HG03064 (cell line): Measurements from ENCODE around the gene GLIPR1L2.
"Not testable (repeated sequence)": the region's sequence is repeated elsewhere in the genome, so short reads cannot be mapped to it uniquely, and the experiment has no call there.

ENCODE experiments used
- ATAC-seq: cut with Tn5 transposase; IDR thresholded peaks from one replicate; pipeline ENCODE4 v1.9.1; 2021; ENCODE audit warnings: low read depth; ENCODE audit not compliant: unreplicated experiment

The GLIPR1L2 gene

DNA sequence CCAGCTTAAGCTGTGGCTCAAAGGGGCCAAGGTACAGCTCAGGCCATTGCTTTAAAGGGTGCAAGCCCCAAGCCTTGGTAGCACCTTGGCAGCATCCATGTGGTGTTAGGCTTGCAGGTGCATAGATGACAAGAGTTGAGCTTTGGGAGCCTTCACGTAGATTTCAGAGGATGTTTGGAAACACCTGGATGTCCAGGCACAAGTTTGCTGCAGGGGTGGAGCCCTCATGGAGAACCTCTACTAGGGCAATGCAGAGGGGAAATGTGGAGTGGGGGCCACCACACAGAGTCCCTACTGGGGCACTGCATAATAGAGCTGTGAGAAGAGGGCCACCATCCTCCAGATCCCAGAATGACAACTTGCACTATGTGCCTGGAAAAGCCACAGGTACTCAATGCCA, 37.9 kb downstream of the GLIPR1L2 start:
- no peak for ATAC-seq

DNA sequence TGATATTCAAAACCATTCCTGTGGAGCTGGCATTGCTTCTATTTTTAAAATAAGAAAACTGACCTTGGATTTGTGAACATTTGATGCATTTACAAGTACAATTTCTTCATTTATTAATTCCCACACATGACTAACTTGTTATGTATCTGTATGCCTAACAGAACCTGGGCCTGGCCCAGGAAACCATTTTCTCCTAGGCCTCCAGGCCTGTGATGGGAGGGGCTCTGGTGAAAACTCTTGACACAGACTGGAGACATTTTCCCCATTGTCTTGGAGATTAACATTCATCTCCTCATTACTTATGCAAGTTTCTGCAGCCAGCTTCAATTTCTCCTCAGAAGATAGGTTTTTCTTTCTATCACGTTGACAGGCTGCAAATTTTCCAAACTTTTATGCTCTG, 42.0 kb downstream of the GLIPR1L2 start:
- no peak for ATAC-seq

DNA sequence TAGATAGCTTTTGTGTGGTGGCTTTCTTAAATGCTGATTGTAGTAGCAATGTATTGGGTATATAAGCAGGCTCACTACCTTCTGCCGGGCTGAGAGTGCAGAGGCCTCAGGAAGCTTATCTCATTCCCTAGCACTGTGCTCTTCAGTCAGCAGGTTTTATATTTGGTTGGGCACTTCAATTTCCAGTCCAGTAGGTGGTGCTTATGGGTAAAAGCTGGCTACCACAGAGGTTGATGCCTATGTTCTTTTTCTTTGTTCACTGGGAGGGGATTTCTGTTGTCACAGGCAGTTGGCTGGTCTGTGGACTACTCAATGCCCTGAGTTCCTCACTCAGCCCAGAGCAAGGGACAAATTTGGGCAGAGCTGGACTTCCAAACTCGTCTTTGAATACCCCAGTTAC, 46.7 kb downstream of the GLIPR1L2 start:
- ATAC-seq = no peak

DNA sequence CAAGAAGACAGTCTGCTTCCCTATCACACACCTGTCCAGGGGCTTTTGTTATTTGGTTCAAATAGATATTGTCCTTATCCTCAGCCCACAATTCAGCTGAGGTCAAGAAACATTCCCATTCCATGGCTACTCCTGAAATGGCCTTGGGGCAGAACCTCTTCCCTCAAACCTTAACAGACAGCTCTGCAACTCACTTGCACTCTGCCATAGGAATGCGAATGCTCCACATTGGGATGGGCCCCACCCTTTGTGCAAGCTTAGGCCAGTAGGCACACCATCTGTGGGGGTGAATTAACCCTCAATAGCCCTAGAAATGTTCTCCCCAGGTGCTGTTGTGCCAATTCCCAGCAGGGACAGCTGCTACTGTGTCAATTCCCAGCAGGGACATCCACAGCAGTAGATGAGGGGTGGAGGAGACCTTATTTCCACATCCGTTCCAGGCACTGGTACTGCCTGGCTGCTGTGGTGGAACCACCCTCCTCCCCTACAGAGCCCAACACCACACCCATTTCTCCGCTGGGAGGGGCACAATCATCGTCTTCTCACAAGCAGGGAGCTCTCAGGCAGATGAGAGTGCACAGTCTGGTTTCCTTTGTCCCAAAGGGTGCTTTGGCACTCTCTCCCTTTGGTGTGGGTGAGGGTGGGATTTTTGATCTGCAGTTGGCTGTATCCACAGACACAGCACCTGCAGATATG, 47.3 kb downstream of the GLIPR1L2 start:
- no peak for ATAC-seq

DNA sequence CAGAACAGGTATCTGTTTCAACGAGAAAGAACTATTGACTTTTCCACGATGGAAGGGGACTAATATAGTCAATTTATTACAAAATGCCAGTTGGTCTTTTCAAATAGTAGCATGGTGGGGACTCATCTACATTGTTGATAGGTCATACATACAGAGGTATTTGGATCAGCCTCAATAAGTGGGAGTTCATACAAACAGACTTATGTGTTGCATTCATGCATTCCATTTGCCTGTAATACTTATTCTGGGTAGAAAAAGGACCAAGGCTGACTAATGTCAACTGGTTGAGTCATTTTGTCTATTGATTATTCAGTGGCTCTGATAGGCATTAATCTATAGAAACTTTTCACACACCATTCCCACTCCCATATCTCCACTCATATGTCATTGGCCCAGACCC, 48.2 kb downstream of the GLIPR1L2 start:
- no peak for ATAC-seq

DNA sequence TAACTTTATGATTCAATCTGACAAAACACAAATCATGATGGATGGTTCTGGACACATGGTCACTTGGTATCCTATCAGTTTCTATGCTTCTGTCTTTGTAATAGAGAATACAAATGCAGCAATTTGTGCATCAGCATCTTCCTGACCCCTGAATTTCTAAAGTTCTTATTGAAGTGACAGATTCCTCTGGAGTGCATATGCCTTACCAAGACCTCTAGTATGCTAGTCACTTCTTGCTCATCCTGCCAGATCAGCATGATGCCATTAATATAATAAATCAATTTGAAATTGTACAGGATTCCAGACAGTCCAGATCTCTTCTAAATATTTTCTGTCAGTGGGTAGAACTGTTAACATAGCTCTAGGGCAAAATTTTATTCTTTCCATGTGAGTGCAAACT, 49.0 kb downstream of the GLIPR1L2 start:
- ATAC-seq = no peak

DNA sequence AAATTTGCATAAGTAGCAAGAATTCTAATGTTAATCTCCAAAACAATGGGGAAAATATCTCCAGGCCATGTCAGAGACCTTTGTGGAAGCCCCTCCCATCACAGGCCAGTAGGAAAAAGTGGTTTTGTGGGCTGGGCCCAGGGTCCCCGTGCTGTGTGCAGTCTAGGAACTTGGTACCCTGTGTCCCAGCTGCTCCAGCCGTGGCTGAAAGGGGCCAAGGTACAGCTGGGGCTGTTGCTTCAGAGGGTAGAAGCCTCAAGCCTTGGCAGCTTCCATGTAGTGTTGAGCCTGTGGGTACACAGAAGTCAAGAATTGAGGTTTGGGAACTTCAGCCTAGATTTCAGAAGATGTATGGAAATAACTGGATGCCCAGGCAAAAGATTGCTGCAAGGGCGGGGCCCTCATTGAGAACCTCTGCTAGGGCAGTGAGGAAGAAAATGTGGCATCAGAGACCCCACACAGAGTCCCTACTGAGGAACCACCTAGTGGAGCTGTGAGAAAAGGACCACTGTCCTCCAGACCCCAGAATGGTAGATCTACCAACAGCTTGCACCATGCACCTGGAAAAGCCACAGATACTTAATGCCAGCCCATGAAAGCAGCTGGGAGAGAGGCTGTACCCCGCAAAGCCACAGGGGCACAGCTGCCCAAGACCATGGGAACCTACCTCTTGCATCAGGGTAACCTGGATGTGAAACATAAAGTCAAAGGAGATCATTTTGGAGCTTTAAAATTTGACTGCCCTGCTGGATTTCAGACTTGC, 51.0 kb downstream of the GLIPR1L2 start:
- ATAC-seq = not testable (repeated sequence)

DNA sequence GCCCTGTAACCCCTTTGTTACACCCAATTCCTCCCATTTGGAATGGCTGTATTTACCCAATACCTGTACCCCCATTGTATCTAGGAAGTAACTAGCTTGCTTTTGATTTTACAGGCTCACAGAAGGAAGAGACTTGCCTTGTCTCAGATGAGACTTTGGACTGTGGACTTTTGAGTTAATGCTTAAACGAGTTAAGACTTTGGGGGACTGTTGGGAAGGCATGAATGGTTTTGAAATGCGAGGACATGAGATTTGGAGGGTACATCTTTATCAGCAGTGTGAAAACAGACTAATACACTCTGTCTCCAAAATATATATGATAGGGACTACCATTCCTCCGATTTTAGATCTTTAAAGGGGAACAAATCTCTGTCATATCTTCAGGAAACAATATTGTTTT, 51.6 kb downstream of the GLIPR1L2 start:
- not testable (repeated sequence) for ATAC-seq

DNA sequence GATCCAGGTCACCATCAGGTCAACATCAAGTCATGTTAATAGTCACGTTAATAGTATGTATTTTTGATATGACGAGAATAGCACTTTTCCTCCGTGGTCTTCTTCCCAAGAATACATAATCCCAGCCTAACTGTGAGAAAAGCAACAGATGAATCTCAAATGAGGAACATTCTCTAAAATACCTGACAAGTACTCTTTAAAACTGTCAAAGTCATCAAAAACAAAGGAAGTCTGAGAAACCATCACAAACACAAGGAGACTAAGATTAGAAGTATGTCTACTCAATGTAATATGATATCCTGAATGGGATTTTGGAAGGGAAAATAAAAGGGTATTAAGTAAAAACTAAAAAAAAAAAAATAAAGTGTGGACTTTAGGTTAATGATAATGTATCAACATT, 52.8 kb downstream of the GLIPR1L2 start:
- no peak for ATAC-seq

DNA sequence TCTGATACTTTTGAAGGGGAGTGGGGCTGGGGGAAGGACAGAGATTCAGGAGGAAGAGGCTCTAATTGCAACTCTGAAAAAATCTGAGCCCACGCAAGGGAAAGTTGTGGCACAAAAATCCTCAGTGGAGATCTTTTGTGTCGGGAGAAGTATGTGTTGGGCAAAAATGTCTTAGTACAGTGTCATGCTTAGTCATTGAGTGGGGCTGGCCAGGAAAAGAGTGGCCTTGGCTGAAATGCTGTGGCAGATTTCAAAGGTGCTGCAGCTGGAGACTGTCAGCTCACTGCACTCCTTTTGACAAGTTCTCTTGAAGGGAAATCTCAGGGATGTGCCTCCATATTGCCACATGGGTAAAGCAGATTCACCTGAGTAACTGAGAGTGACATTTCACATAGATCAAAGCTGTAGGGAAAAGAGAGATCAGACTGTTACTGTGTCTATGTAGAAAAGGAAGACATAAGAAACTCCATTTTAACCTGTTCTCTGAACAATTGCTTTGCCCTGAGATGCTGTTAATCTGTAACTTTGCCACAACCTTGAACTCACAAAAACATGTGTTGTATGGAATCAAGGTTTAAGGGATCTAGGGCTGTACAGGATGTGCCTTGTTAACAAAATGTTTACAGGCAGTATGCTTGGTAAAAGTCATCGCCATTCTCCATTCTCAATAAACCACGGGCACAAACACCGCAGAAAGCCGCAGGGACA, 53.7 kb downstream of the GLIPR1L2 start:
- no peak for ATAC-seq

DNA sequence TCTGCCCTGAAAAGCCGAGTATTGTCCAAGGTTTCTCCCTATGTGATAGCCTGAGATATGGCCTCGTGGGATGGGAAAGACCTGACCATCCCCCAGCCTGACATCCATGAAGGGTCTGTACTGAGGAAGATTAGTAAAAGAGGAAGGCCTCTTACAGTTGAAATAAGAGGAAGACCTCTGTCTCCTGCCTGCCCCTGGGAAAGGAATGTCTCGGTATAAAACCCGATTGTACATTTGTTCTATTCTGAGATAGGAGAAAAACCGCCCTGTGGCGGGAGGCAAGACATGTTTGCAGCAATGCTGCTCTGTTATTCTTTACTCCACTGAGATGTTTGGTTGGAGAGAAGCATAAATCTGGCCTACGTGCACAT, 54.2 kb downstream of the GLIPR1L2 start:
- not testable (repeated sequence) for ATAC-seq

DNA sequence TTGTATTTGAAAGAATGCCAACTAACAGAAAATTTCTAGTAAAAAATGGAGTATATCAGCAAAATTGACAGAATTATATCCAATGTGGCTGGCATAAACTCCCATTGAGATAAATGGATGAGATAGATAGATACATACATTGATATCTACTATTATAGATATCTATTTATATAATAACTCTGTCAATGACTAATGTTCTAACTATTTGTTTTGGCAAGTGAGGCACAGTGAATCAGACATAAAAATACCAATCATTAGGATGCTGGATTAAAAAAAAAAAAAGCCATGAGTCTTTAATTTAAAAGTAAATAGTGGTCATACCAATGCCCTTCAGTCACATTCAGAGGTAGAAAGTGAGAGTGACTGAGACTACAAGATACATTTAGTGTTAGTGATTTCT, 56.0 kb downstream of the GLIPR1L2 start:
- ATAC-seq = no peak

DNA sequence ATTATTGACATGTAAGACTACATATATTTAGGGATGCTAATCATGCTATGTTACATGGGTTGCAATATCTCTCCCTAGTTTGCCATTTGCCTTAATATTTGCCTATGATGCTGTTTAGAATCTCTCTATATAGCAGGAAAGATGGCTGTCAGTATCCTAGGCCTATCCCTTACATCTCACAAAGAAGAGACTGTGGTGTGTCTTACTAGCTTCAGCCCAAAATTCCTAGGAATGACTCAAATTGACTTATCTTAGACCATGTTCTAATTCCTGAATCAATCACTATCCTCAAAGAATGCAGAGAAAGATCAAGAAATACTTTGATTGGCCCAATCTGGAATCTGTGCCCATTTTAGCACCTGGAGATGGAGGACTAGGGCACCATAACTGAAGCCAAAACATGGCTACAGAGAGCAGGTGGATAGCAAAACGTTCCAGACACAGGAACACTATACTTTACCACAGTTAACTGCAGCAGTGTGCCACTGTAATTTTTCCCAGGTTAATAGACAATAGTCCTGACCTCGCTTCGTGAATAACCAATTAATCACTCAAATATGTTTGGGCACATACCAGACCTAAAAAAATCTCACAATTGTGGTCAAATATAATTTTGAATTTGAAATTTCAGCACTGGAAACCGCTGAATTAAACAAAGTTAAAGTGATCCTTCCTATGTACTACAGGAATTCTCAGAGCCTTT, 57.0 kb downstream of the GLIPR1L2 start:
- no peak for ATAC-seq

DNA sequence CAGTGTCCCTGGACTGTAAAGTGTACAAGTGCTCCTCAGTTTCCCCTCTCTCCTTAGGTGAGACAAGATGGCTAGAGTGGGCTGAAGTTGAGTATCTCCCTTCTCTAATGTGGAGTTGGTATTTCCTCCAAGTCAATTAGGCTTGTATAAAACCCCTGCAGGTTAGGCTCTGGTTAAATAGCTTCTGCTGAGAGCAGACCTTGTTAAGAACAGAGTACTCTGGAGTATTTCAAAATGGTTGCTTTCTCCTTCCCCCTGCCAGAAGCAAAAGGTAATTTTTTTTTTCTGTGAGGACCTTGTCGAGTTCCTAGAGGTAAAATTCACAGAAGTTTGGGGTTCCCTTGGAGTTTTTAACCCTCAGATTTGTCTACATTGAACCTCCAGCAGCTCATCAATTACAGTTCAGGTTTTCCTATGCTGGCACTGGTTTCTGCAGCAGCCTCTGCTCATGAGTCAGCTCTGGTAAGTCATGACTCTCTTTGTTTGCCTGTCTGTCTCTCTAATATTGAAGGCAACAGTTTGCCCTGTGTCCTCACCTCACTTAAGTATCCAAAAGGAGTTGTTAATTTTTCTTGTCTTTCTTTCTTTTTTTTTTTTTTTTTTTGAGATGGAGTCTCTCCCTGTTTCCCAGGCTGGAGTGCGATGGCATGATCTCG, 61.9 kb downstream of the GLIPR1L2 start:
- no peak for ATAC-seq

DNA sequence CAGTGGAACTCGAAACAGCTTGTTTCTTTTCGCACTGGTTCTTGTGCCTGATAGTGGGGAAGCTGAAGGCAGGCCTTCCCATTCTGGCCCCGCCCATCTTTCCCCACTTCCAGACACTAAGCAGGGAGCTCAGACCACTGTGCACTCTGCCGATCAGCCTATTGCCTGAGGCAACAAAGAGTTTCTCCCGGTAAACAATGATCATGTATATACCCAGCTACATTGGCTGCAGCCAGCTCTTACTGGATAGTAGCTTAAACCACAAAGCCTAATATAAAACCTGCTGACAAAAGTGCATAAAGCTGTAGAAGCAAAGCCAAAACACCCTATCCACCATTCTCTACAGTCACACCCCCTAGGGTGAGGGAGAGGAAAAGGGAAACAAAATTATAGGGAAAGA, 65.0 kb downstream of the GLIPR1L2 start:
- ATAC-seq = no peak

DNA sequence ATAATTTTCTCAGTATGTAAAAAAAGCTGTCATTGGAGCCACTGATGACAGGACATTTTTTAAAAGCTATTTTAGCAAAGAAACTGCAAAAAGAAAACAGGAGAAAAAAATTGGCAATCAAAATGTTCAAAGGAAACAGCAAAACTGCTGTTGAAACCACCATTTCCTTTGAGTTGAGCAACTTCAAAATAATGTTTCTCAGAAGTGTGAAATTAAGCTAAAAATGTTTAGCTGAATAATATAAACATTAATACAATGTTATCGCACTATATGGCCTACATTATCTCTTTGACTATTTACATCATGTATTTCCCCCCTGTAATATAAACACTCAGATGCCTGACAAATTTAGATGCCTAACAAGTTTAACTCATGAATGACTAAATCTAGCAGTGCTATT, 66.3 kb downstream of the GLIPR1L2 start:
- ATAC-seq = no peak

DNA sequence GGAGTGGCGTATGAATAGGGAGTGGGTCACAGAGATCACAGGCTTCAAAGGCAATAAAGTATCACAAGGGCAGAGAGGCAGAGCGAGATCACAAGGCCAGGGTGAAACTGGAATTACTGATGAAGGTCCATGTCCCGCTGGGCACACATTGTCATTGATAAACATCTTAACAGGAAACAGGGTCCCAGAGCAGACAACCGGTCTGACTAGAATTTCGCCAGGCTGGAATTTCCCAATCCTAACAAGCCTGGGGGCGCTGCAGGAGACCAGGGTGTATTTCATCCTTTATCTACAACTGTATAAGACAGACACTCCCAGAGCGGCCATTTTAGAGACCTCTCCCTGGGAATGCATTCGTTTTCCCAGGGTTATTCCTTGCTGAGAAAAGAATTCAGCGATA, 67.0 kb downstream of the GLIPR1L2 start:
- ATAC-seq = not testable (repeated sequence)

DNA sequence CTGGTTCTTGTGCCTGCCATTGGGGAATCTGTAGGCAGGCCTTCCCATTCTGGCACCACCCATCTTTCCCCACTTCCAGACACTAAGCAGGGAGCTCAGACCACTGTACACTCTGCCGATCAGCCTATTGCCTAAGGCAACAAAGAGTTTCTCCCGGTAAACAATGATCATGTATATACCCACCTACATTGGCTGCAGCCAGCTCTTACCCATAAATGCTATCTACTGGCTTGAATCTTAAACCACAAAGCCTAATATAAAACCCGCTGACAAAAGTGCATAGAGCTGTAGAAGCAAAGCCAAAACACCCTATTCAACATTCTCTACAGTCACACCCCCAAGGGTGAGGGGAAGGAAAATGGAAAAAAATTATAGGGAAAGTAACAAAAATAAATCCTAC, 68.9 kb downstream of the GLIPR1L2 start:
- no peak for ATAC-seq

DNA sequence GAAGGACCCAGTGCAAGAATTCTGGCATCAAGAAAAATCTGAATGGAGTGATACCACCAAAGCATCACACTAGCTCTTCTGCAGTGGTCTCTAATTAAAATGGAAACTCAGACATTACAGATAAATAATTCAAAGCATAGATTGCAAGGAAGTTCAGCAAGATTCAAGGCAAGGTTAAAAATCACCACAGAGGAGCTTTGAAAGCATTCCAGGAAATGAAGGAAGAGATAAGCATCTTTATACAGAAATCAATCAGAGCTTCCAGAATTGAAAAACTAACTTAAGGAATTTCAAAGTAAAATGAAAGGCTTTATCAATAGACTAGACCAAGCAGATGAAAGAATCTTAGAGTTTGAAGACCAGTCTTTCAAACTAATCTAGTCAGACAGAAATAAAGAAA, 69.3 kb downstream of the GLIPR1L2 start:
- no peak for ATAC-seq
